OCI-LY3 (cell line): ENCODE data around the gene POU2F2.

Source experiments
- CTCF ChIP-seq: fragments of 200-600, 300-600 bp; sonication (generic); IDR thresholded peaks from 2 replicates; pipeline ENCODE4 v1.5.1; 2014; ENCODE audit warnings: antibody characterized with exemption, low read length, low read depth
- EZH2phosphoT487 ChIP-seq: fragments of 200-600 bp; shearing (Covaris generic); IDR thresholded peaks from 2 replicates; pipeline ENCODE4 v1.6.1; 2018; ENCODE audit warnings: antibody characterized with exemption, mixed run types, low read depth

DNA sequence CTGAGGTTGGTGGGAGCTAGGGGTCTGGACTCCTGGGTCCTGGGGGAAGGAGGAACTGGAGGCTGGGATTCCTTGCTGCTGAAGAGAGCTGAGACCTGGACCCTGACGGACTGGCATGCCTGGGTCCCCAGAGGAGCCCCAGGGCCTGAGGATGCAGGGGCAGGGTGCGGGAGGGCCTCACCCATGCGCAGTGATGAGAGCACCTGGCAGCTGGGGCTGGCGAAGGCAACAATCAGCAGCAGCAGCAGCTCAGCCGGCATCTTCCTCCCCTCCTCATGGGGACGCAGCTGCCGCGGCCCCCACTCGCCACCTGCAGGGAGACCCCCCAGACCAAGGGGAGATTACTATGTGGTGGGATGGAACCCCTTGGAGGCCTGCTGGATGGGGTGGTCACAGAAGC is 66.7 kb downstream of the POU2F2 start:
- no peak for TF ChIP-seq EZH2phosphoT487
- no peak for TF ChIP-seq CTCF
